NCI-H2081 treated with DMSO at 0.1 percent for 48 hours (cell line): Measurements from ENCODE around the gene RMC1.
"Not testable (repeated sequence)": the region's sequence is repeated elsewhere in the genome, so short reads cannot be mapped to it uniquely, and the experiment has no call there.

Source experiments
- DNase-seq: peaks from one replicate; lab custom pipeline; 2025; lab: John Stamatoyannopoulos, UW

RMC1 gene

DNA sequence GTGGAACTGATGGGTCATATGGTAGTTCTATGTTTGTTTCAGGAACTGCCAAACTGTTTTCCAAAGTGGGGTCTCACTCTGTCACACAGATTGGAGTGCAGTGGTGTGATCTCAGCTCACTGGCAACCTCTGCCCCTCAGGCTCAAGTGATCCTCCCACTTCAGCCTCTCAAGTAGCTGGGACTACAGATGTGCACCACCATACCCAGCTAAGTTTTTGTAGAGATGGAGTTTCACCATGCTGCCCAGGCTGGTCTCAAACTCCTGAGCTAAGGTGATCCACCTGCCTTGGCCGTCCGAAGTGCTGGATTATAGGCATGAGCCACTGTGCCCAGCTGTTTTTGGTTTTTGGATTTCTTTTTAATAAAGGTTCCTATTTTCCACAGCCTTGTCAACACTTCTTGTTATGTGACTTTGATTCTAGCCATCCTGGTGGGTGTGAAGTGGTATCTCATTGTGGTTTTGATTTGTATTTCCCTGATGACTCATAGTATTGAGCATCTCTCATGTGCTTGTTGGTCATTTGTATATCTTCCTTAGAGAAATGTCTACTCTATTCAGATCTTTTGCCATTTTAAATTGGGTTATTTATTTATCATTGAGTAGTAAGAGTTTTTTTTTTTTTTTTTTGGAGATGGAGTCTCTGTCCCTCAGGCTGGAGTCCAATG, 60.2 kb downstream of the RMC1 start:
- no peak for DNase-seq

DNA sequence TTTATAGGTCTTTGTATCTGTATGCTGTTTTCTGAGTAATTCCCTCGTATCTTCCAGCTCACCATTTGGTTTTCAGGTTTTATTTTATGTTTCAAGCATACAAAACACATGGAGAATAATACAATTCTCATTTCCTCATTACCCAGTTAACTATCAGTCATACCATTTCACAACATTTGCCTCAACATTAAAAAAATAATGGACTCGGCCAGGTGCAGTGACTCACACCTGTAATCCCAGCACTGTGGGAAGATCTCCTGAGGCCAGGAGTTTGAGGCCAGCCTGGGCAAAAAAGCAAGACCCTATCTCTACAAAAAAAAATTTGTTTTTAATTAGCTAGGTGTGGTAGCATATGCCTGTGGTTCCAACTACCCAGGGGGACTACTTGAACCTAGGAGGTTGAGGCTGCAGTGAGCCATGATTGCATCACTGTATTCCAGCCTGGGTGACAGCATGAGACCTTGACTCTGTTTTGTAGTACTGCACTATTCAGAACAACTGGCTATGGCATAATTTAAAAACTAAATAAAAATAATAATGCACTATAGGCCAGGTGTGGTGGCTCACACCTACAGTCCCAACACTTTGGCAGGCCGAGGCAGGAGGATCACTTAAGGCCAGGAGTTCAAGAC, 62.7 kb downstream of the RMC1 start:
- DNase-seq: no peak

DNA sequence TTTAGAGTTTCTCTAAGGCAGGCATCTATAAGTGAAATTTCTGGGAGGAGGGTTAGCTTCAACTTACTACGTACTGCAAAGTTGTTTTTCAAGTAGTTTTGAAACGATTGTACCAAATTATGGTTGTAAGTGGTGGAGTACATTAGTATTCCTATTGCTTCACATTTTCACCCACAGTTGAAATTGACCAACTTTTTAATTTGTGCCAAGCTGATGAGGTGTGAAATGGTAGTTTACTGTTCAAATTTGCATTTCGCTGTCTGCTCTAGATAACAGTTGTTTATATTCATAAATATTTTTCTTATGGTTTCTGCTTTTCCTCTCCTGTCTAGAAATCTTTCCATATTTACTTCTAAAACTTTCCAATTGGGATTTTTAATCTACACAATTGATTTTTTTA, 64.4 kb downstream of the RMC1 start:
- DNase-seq: no peak

DNA sequence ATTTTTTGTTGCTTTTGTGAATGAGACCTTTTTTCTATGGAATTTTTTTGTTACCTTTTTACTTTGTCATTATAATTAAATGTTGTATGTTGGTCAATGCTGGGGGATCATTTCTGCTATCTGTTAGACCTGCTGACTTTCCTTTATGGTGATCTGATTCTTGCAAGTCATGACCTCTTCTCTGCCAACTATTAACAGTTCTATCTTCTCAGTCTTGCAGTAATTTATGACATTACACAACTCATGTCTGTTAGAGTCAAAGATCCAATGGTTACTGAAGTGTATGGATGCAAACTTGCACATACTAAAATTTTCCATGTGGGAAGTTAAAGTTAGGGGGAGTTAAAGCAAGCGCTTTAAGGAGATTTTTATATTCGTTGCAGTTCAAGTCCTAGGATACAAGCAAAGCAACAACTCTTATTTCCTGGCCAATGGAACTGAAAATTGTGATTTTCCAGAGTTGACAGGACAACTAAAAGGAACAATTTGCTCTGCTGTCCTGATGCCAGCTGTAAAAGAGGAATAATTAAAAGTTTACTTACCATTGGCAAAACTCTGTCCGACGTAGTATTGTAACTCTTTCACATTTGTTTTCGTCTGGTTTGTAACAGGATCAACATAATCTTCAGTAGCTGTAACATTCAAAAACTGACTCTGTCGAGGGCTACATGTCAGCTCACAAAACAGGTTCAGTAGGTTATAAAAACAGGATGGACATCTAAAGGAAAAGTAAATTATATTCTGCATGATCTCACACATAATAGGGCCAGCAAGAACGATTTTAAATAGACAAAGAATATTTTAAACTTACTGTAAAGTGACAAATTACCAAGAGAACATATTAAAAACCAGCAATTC, 65.2 kb downstream of the RMC1 start:
- no peak for DNase-seq

DNA sequence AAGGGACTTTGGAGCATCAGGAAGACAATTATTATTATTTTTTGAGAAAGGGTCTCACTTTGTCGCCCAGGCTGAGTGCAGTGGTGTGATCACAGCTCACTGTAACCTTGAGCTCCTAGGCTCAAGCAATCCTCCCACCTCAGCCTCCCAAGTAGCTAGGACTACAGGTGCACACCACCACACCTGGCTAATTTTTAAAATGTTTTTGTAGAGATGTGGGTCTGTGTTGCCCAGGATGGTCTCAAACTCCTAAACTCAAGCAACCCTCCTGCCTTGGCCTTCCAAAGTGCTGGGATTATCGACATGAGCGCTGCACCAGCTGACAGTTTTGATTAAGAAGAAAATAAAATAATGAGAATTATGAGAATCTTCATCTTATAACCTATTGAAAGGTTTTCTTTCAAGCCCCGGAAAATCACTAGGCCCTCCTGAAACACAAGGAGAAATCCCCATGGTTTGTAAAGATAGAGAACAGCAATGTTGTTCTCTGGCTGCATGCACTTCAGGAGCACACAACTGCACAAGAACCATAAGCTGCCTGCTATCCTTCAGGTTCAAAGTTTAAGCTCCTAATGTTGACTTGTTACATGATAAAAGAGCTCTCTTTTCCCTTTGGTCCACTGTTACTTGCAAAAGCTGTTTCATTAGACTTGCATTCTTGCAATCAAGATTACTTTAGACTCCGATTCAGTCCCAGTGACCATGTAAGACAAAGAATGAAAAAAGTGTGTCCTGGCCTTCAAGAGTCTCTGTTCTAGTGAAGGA, 66.2 kb downstream of the RMC1 start:
- no peak for DNase-seq

DNA sequence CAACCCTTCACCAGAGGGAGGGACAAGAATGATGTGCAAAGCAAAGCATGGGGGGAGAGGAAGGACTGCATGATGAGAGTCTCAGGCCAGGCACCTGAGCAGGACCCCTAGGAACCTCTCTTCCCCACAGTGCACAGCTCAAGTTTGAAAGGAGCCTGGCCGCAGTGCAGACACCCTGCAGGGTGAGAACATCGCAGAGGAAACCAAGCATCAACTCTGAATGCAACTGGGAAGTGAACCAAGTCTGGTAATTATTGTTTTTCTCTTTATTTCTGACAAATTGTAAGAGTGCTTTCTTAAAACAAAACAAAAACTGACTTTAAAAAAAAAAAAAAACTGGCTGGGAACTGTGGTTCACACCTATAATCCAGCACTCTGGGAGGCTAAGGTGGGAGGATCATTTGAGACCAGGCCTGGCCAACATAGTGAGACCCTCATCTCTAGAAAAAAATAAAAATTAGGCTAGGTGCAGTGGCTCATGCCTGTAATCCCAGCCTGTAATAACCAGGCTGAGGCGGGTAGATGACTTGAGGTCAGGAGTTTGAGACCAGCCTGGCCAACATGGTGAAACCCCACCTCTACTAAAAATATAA, 67.7 kb downstream of the RMC1 start:
- DNase-seq: no peak

DNA sequence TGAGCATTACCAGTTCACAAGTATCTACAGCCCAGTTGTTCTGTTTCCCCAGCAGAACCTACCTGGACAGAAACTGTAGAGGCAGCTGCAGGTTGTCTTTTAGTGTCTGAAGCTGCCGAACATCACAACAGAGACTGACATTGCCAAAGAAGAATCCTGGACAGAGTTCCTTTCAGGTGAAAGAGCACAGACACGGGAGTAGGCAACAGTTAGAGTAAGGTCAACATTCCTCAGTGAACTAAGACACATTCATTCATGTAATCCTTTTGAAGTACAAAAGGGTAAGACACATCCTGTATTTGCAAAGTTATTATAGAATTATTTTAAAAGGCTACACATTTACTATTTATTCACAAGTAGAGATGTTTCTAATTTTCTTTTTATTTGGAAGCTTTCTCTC, 68.7 kb downstream of the RMC1 start:
- DNase-seq: no peak

DNA sequence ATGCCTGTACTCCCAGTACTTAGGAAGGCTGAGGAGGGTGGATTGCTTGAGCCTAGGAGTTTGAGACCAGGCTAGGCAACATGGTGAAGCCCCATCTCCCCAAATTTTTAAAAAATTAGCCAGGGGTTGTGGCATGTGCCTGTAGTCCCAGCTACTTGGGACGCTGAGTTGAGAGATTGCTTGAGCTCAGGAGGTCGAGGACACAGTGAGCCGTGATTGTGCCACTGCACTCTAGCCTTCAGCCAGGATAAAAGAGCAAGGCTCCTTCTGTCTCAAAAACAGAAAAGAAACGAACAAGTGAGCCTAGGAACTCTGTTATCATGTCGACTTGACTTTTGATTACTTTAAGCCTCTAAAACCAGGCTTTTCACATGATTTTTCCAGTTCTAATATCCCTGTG, 69.3 kb downstream of the RMC1 start:
- DNase-seq: no peak

DNA sequence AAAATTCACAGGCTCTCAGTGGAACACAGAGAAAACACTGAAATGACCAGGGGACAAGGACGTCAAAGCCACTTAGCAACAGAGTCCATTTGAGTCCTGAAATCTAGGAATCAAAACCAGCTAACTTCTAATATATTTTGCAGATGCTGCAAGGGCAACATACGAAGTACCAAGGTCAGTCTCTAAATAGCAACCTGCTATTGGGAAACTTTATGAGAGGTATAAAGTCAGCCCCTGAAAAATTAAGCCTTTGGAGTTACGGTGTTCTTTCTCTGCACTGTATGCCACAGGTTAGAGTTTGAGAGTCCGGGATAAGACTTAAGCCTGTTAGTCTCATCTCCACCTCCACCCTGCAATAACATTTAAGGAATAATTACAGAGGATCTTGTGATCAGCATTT, 69.7 kb downstream of the RMC1 start:
- no peak for DNase-seq

DNA sequence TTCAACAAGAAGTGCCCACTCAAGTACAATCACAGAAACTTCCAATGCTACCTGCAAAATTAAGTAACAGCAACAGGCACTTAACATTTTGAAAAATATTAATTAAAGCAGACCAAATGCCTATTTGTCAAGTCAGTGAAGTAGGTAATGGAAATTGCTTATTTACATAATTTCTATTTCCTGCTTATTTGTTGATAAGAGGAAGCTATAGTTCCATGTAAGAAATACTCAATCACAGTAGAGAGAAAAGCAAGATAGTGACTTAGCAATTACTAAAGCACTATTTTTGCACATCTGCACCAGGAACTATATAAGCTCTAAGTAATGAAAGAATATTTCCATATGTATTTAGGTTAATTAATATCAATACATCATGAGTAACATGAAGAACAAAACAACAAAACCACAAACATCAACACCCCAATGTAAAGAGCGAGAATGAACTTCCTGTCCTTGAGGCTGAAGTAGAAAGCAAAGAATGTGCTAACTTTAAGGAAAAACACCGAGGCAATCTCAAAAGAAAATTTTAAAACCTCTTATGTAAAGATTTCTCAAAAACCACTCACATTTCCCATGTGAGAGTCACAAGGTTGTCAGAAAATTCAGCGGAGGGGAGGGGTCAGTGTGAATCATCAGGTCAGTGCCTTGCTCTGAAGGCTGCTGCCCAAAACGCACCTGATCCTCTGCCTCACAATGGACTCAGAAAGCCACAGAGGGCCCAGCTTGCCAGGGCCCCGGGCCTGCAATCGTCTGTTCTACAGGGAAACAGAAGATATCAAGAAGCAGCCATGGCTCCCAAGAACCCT, 70.5 kb downstream of the RMC1 start:
- DNase-seq: no peak

DNA sequence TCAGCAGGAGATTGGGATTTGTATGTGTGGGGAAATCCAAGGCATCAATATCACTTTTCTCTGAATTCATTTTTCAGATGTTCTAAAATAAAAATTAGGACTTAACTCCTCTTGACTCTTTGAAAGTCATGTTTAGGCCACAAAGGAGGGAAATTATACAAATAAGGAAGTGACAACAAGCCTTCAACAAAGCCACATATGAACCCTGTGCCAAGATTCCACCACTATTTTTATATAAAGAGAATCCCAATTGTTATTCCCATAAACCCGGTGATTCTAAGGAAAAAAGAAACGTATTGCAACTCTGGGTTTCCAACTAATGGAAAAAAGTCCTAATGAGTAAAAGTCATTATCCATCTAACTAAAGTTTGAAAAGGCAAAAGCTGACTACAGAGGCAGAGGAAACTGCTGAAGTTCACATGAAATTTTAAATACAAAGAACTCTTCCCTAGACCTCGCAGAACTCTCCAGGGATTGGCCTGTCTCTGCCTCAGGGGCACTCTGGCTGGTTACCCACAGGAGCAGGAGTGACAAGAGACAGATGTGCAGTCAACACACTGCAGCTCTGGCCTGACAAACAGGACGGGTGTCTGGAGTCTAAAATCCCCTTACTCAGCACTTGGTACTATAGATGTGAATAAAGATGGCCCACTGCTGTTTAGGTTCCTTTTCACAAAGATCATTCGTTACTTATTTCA, 71.4 kb downstream of the RMC1 start:
- DNase-seq: no peak

DNA sequence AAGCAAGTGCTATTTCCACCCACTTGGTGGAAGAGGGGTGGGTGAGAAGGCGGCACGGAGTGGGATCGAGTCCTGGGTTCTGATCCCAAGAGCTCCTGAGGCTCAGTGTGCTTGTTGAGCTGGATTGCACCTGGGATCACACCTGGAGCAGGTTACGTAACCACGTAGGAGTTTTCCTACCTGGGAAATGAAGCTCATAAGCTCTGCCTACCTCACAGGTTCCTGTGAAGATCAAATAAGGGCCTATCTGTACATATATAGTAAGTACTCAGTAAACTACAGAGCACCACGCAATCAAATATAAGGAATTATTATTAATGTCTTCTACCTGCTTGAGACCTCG, 72.0 kb downstream of the RMC1 start:
- DNase-seq: no peak

DNA sequence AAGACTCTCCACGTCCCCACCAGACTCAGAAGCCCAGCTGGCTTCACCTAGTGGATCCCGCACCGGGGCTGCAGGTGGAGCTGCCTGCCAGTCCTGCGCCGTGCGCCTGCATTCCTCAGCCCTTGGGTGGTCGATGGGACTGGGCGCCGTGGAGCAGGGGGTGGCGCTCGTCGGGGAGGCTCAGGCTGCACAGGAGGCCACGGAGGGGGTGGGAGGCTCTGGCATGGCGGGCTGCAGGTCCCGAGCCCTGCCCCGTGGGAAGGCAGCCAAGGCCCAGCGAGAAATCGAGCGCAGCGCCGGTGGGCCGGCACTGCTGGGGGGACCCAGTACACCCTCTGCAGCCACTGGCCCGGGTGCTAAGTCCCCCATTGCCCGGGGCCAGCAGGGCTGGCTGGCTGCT, 74.2 kb downstream of the RMC1 start:
- not testable (repeated sequence) for DNase-seq

DNA sequence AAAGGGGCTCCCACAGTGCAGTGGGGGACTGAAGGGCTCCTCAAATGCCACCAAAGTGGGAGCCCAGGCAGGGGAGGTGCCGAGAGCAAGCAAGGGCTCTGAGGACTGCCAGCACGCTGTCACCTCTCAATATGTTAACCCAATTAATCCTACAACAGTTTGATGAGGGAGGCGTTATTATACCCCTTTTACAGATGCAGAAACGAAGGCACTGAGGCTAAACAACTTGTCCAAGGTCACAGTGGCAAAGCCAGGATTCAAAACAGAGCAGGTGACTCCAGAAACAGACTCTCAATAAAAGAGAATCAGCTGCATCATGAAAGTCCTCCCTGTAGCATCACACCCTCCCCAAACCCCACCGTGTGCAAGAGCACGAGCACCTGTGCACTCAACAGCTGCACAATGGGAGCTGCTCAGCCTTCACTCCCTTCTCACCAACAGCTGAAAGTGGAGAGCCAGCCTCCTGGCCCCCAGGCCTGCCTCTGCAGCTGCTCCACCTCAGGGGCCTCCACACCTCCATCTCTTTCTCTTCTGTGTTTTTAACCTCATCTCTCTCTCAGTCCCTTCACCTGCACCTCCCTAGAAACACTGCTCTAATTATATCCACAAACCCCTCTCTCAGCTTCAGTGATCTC, 74.9 kb downstream of the RMC1 start:
- DNase-seq: no peak

DNA sequence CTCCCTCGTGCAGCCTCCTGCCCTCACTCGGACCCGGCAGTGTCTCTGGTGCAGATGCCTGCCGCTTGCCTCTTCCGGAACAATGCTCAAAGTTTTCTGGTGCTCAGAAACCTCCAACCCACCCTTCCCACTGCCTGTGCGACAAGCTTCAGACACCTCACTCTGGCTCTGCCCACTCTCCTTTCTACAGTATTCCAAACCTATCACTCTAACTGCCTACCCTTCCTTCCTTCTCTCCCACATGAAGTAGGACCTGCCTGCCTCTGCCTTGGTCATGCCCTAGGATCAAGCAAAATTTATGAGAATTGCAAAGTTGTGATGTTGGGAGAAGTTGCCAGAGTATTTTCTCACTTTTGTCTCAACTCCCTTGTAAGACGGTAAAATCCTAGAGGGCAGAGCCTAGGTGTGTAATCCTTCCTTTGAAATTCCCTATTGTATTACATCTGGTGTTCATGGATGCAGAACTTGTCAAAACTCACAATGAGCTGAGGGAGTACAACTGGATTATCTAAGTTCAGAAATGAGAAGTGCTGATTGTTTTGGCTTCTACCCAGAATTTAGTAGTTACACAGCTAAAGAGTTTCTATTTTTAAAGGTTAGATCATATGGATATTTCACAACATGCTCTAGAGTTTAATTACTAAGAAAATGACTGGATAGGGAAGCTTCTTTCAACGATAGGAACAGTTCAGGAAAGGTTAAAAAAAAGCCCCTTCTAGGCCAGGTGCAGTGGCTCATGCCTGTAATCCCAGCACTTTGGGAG, 75.8 kb downstream of the RMC1 start:
- no peak for DNase-seq

DNA sequence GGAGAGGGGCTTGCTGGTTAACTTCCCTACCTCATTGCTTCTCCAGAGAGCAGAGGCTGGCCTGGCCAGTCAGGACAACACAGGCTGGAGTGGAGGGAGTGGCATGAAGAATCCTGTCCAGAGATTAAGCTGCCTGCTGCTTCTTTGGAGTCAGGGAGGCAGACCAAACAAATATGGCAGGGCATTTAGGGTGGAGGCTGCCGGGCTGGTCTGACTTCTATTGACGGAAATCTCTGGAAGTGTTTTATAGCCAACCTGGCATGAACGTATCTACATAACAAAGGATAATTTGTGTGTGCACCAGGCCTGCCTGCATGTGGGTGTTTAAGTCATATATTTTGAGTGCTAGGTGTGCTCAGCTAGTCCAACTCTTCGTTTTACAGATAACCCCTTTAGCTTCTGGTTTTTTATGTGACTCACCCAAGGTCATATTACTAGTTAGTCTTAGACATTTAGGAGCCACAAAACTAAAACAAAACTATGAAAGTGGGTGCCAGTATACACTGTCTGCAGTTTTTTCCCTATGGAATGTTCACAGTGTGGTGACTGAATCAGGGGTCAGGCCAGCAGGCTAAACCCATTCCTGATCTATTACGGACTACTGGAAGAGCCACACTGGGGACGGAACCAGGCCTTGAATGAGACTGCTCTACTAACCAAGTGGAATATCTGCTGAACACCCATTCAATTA, 77.5 kb downstream of the RMC1 start:
- no peak for DNase-seq
